NCI-H2107 treated with DMSO at 0.1 percent for 48 hours (cell line): Measurements from ENCODE around the gene CSTF2T.
"Not testable (repeated sequence)": the region's sequence is repeated elsewhere in the genome, so short reads cannot be mapped to it uniquely, and the experiment has no call there.

ENCODE experiments used
- DNase-seq: peaks from one replicate; lab custom pipeline; 2025; ENCODE audit not compliant: unreplicated experiment; lab: John Stamatoyannopoulos, UW

Gene CSTF2T

GRCh38 chr10:51698473-51699063 is 827 bp downstream of the CSTF2T start:
- DNase-seq: no peak

DNA sequence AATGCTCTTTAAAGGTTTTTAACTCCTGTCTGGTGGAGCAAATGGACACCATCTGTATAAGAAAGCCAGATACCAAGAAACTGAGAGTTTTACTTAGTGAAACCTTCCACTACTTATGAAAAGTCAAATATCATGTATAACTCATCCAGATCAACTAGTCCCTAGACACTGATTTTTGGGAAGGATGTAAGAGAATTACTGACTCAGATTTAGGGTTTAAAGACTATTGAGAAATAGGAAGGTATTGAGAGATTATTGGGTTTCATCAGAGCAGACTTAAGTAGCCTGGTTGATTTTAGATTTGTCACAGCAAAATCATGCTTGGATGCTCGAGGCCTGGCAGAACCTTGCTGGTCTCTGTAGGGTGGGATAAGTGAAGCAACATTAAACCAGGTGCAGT is 3.1 kb downstream of the CSTF2T start:
- no peak for DNase-seq

GRCh38 chr10:51694086-51694768 is 5.2 kb downstream of the CSTF2T start:
- DNase-seq: no peak

- no peak for DNase-seq
Measured at GRCh38 chr10:51691135-51691534, 8.3 kb downstream of the CSTF2T start.

GRCh38 chr10:51689536-51689935 is 9.9 kb downstream of the CSTF2T start:
- no peak for DNase-seq

GRCh38 chr10:51688826-51689225 is 10.6 kb downstream of the CSTF2T start:
- DNase-seq: not testable (repeated sequence)

- DNase-seq: no peak
Measured at GRCh38 chr10:51687296-51687695, 12.1 kb downstream of the CSTF2T start.

DNA sequence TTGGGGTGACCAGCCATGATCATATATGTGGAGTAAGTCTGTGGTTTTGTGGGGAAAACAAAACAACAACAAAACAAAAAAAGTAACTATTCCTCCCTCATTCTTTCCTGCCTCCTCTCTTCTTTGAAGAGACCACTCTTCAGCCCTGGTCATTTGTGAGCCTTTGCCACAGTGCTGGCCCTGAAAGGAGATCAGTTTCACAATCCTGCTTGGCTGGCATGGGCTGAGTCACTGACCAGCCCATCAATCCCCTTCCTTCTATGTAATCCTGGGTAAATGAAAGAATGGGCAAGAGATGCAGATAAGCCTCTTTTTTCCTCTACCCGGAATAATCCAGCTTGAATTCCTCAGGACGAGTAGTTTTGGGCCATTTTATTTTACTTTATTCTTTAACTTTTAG is 13.6 kb downstream of the CSTF2T start:
- no peak for DNase-seq

DNA sequence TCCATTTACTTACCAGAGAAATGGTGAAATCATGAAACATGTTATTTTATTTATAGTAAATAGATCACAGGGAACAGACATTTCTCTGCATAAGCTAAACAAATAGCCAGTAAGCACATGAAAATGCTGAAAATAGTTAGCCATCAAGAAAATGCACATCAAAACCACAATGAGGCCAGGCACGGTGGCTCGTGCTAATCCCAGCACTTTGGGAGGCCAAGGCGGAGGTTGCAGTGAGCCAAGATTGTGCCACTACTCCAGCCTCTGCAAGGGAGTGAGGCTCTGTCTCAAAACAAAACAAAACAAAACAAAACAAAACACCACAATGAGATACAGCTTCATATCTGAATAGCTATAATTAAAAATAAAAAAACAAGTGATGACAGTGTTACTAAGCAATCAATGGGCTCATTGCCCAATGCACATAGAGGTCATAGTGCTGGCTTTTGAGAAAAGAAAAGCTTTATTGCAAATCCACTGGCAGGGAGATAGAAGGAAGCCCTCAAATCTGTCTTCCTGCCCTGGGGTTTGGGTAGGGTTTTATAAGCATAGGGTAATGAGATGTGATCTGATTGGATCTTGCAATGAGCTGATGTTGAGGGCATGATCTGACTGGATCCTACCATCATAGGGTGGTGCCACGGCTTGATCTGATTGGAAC is 16.2 kb downstream of the CSTF2T start:
- no peak for DNase-seq

DNA sequence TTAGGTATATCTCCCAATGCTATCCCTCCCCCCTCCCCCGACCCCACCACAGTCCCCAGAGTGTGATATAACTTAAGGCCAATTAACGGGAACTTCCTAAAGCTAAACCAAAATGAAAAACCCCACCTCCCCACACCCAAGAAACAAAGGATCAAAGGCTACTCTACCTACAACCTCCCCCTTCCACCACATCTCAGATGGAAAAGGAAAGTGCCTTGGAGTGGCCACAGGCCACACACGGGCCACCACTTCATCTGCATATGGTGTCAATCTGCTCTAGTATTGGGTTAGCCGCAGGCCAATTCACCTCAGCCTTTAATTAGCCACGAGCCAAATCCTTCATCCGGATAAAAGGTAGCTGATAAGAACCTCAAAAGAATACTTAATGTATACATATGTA is 19.6 kb downstream of the CSTF2T start:
- DNase-seq: no peak

DNA sequence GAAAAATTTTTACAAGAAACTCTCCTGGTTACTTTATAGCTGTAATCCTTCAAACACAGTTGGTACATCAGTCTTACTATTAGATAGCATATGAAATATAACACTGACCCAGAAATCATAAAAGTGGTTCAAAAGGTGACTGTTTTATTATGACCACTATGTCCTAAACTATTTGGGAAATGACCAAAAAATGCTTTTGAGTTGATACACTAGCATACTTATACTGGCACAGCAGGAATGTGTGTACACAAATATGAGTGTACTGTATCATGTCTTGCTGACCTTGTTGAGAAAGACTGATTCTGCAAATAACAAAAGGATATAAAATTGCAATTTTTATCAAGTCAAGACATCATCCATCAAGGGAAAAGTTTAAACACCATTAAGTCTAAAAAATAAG is 24.3 kb downstream of the CSTF2T start:
- no peak for DNase-seq

- DNase-seq: no peak
Measured at GRCh38 chr10:51672039-51672535, 27.3 kb downstream of the CSTF2T start.

DNA sequence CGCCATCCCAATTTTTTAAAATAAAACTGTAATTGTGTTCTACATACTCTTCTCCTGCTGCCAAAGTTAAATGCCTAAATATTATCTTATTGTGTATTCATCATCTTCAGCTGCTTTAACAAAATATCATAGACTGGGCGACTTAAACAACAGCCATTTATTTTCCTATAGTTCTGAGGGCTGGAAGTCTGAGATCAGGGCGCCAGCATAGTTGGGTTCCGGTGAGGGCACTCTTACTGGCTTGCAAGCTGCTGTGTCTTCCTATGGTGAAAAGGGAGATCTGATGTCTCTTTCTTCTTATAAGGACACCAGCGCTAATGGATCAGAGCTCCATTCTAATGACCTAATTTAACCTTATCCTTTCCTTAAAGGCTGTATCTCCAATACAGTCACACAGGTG is 30.4 kb downstream of the CSTF2T start:
- no peak for DNase-seq

GRCh38 chr10:51668336-51668689 is 31.1 kb downstream of the CSTF2T start:
- no peak for DNase-seq

- no peak for DNase-seq
Measured at GRCh38 chr10:51667678-51668335, 31.6 kb downstream of the CSTF2T start.

- no peak for DNase-seq
Measured at GRCh38 chr10:51666456-51666855, 32.9 kb downstream of the CSTF2T start.

GRCh38 chr10:51663086-51663485 is 36.3 kb downstream of the CSTF2T start:
- no peak for DNase-seq

GRCh38 chr10:51659344-51659743 is 40.1 kb downstream of the CSTF2T start:
- DNase-seq: no peak

GRCh38 chr10:51658000-51658399 is 41.4 kb downstream of the CSTF2T start:
- DNase-seq: no peak

DNA sequence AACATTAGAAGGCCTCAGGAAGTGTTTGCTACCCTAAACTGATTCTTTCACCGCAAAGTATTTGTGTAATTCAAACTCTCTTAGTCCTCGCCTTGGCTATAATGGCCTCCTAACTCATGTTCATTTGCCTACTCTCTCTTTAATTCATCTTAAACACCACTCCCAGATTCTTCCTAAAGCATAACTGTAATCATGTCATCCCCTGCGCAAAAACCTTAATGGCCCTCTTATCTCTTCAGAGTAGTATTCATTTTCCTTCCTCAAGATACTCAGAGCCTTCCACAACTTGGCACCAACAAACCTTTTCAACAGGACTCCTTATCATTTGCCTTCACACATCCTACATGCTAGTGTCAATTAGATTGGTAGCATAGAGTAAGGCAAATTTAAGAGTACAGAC is 42.9 kb downstream of the CSTF2T start:
- no peak for DNase-seq

- DNase-seq: no peak
Measured at GRCh38 chr10:51654918-51655317, 44.5 kb downstream of the CSTF2T start.

GRCh38 chr10:51653025-51653424 is 46.4 kb downstream of the CSTF2T start:
- no peak for DNase-seq
